Neural cell (in vitro differentiated cells): ENCODE results near the gene ANKRD6. TPM values are rescaled to one million over a fixed set of nuclear protein-coding genes. Genes with fewer than 3 reads are reported as not detected.

ENCODE experiments used
- H2AFZ ChIP-seq: fragments of 200-600, 300-800 bp; sonication (generic), shearing (Covaris generic); 2 replicates; pipeline ENCODE4 v1.6.0; 2014; ENCODE audit warnings: low read depth, mild to moderate bottlenecking, antibody characterized with exemption, low read length, moderate library complexity
- H3F3A ChIP-seq: fragments of 200-600 bp; shearing (Covaris generic); 2 replicates; pipeline ENCODE4 v1.6.1; 2016; ENCODE audit warnings: mild to moderate bottlenecking, moderate library complexity, mixed read lengths, antibody characterized with exemption, low read length; ENCODE audit not compliant: insufficient read depth, poor library complexity, severe bottlenecking
- H3K27ac ChIP-seq: fragments of 200-600, 300-800 bp; sonication (generic), shearing (Covaris generic); 2 replicates; pipeline ENCODE4 v1.5.1; 2014; ENCODE audit warnings: mild to moderate bottlenecking, low read length, moderate library complexity
- H3K27me3 ChIP-seq: fragments of 300-800, 200-600 bp; sonication (generic), shearing (Covaris generic); 2 replicates; pipeline ENCODE4 v1.6.0; 2014; ENCODE audit warnings: mild to moderate bottlenecking, low read depth, low read length, moderate library complexity; ENCODE audit not compliant: insufficient read depth
- H3K36me3 ChIP-seq: fragments of 300-800, 200-600 bp; sonication (generic), shearing (Covaris generic); 2 replicates; pipeline ENCODE4 v1.5.1; 2014; ENCODE audit warnings: mild to moderate bottlenecking, antibody characterized with exemption, low read length, moderate library complexity; ENCODE audit not compliant: insufficient read depth
- H3K4me2 ChIP-seq: fragments of 300-800, 200-600 bp; sonication (generic), shearing (Covaris generic); 2 replicates; pipeline ENCODE4 v1.6.0; 2014; ENCODE audit warnings: mild to moderate bottlenecking, low read length
- H3K4me3 ChIP-seq: fragments of 300-800, 200-600 bp; sonication (generic), shearing (Covaris generic); 2 replicates; pipeline ENCODE4 v1.5.1; 2014; ENCODE audit warnings: mild to moderate bottlenecking, low read length, moderate library complexity
- H3K79me2 ChIP-seq: fragments of 200-600 bp; shearing (Covaris generic); replicated peaks from 2 replicates; pipeline ENCODE4 v1.6.0; 2014; ENCODE audit warnings: mild to moderate bottlenecking, low read length, moderate library complexity; ENCODE audit not compliant: insufficient read depth
- H3K9ac ChIP-seq: fragments of 300-800, 200-600 bp; sonication (generic), shearing (Covaris generic); 2 replicates; pipeline ENCODE4 v1.6.1; 2016; ENCODE audit warnings: mild to moderate bottlenecking, low read length, mixed read lengths
- H3K9me2 ChIP-seq: fragments of 200-600 bp; shearing (Covaris generic); 2 replicates; pipeline ENCODE4 v1.6.1; 2016; ENCODE audit warnings: mild to moderate bottlenecking, low read length, mixed read lengths; ENCODE audit not compliant: insufficient read depth
- H3K9me3 ChIP-seq: fragments of 200-600, 300-800 bp; sonication (generic), shearing (Covaris generic); 2 replicates; pipeline ENCODE4 v1.6.1; 2016; ENCODE audit warnings: mild to moderate bottlenecking, mixed run types, low read length, moderate library complexity, mixed read lengths
- H4K20me1 ChIP-seq: fragments of 200-600 bp; shearing (Covaris generic); 2 replicates; pipeline ENCODE4 v1.6.1; 2016; ENCODE audit warnings: mild to moderate bottlenecking, mixed run types; ENCODE audit not compliant: insufficient read depth
- CTCF ChIP-seq: fragments of 450-650 bp; IDR thresholded peaks from 2 replicates; pipeline ENCODE4 v1.5.1; 2014; ENCODE audit warnings: antibody characterized with exemption, mild to moderate bottlenecking, moderate library complexity; ENCODE audit not compliant: poor library complexity, severe bottlenecking
- EP300 ChIP-seq: fragments of 450-650 bp; conservative IDR thresholded peaks from 2 replicates; pipeline ENCODE4 v1.6.1; 2014; ENCODE audit warnings: antibody characterized with exemption, mild to moderate bottlenecking, moderate library complexity; ENCODE audit not compliant: poor library complexity, severe bottlenecking
- EZH2 ChIP-seq: fragments of 200-600, 300-800 bp; shearing (Covaris generic), sonication (generic); IDR thresholded peaks from 2 replicates; pipeline ENCODE4 v1.6.1; 2014; ENCODE audit warnings: antibody characterized with exemption, low read length, borderline replicate concordance, mild to moderate bottlenecking; ENCODE audit not compliant: insufficient read depth, poor library complexity, severe bottlenecking
- MXI1 ChIP-seq: fragments of 450-650 bp; conservative IDR thresholded peaks from 2 replicates; pipeline ENCODE4 v1.6.1; 2014; ENCODE audit warnings: antibody characterized with exemption, mild to moderate bottlenecking; ENCODE audit not compliant: poor library complexity, severe bottlenecking
- POLR2AphosphoS5 ChIP-seq: IDR thresholded peaks from 2 replicates; pipeline ENCODE4 v1.6.1; 2012
- RAD21 ChIP-seq: fragments of 450-650 bp; conservative IDR thresholded peaks from 2 replicates; pipeline ENCODE4 v1.6.1; 2014; ENCODE audit warnings: antibody characterized with exemption, mild to moderate bottlenecking, moderate library complexity
- REST ChIP-seq: IDR thresholded peaks from 2 replicates; pipeline ENCODE4 v1.6.1; 2012; ENCODE audit warnings: borderline replicate concordance
- SMC3 ChIP-seq: fragments of 450-650 bp; conservative IDR thresholded peaks from 2 replicates; pipeline ENCODE4 v1.6.1; 2014; ENCODE audit warnings: antibody characterized with exemption, mild to moderate bottlenecking, moderate library complexity; ENCODE audit not compliant: poor library complexity
- TAF1 ChIP-seq: IDR thresholded peaks from 2 replicates; pipeline ENCODE4 v1.6.1; 2012; ENCODE audit warnings: low read depth
- polyA plus RNA-seq: library from polyadenylated mRNA; depleted of rRNA; stranded (reverse); fragments of >200 nt; gene quantifications from 2 replicates; pipeline ENCODE4 v1.2.3, GENCODE V29; 2014

Gene ANKRD6
- polyA plus RNA-seq, 1 donor from 2014 or later: 43.5 TPM

- Histone ChIP-seq H3K9ac (no peak overlapping the region), H3K4me3 (no peak overlapping the region), H3K27me3 (no peaks in the 10 kb centered on the region), H3K9me3 (no peaks in the 10 kb centered on the region), H3K9me2 (no peaks in the 10 kb centered on the region), H3K36me3 (peaks cover 8% of the 10 kb centered on the region), H3K79me2 (peaks cover 3% of the 10 kb centered on the region), H2AFZ (no peak overlapping the region), H4K20me1 (no peaks in the 10 kb centered on the region), H3F3A (no peaks in the 10 kb centered on the region), H3K27ac (no peak overlapping the region), H3K4me2 (no peak overlapping the region)
- no peak for TF ChIP-seq TAF1
- no peak for TF ChIP-seq SMC3
- no peak for TF ChIP-seq MXI1
- TF ChIP-seq EZH2: no peak
- TF ChIP-seq REST: no peak
- TF ChIP-seq CTCF: no peak
- no peak for TF ChIP-seq RAD21
- no peak for TF ChIP-seq POLR2AphosphoS5
- no peak for TF ChIP-seq EP300
Observed at GRCh38 chr6:89387516-89388201, 45.3 kb upstream of the ANKRD6 start.

- no peak overlapping the region for H3K4me3 ChIP-seq
- H2AFZ ChIP-seq: no peak overlapping the region
- no peak for TF ChIP-seq RAD21
- TF ChIP-seq CTCF: no peak
- TF ChIP-seq MXI1: no peak
- no peak for TF ChIP-seq POLR2AphosphoS5
- TF ChIP-seq EP300: no peak
- no peak for TF ChIP-seq SMC3
- TF ChIP-seq TAF1: no peak
- no peak for TF ChIP-seq EZH2
- no peak for TF ChIP-seq REST
- no peaks in the 10 kb centered on the region for H3K9me3 ChIP-seq
- no peaks in the 10 kb centered on the region for H3F3A ChIP-seq
- H3K79me2 ChIP-seq: peaks cover 3% of the 10 kb centered on the region
- H3K36me3 ChIP-seq: peaks cover 8% of the 10 kb centered on the region
- no peaks in the 10 kb centered on the region for H3K27me3 ChIP-seq
- H3K9me2 ChIP-seq: no peaks in the 10 kb centered on the region
- no peak overlapping the region for H3K4me2 ChIP-seq
- H3K27ac ChIP-seq: no peak overlapping the region
- H4K20me1 ChIP-seq: no peaks in the 10 kb centered on the region
- H3K9ac ChIP-seq: no peak overlapping the region
Observed at GRCh38 chr6:89388846-89389245, 44.1 kb upstream of the ANKRD6 start.
